Tibial artery (tissue), 4 donors: ENCODE data around the gene CELF4.

Experiments used
- DNase-seq, 2 donors: peaks; one replicate each; pipeline ENCODE4 v3.0.0-alpha.2; 2019
- H3K27ac ChIP-seq, 2 donors: fragments of 200-600 bp; sonication (generic) in 1 of 2; 1 replicate in 1 of 2; 2 replicates in 1 of 2; pipeline ENCODE4 v1.5.1; 2018 to 2019; ENCODE audit warnings: mild to moderate bottlenecking in 1 of 2
- H3K27me3 ChIP-seq, 2 donors: fragments of 200-600 bp; sonication (generic) in 1 of 2; one replicate each; pipeline versions ENCODE4 v1.5.1 to v1.6.0; 2016 to 2019
- H3K36me3 ChIP-seq, 3 donors: fragments of 200-600 bp; sonication (generic) in 2 of 3; one replicate each; pipeline ENCODE4 v1.5.1; 2016 to 2019; ENCODE audit warnings: mild to moderate bottlenecking in 2 of 3
- H3K4me1 ChIP-seq, 4 donors: fragments of 200-600 bp; sonication (generic) in 2 of 4; 1 replicate in 3 of 4; 2 replicates in 1 of 4; pipeline ENCODE4 v1.5.1; 2016 to 2019
- H3K4me3 ChIP-seq, 2 donors: fragments of 200-600 bp; sonication (generic) in 1 of 2; 1 replicate in 1 of 2; 2 replicates in 1 of 2; pipeline ENCODE4 v1.5.1; 2018 to 2019; ENCODE audit warnings: mild to moderate bottlenecking in 2 of 2
- H3K9me3 ChIP-seq, 3 donors: fragments of 200-600 bp; sonication (generic) in 1 of 3; one replicate each; pipeline ENCODE4 v1.5.1; 2016 to 2019
- CTCF ChIP-seq, 2 experiments: fragments of 200-600 bp in 1 of 2; fragments of 450-650 bp in 1 of 2; IDR thresholded peaks; one replicate each; pipeline ENCODE4 v1.5.1; 2017 to 2019; ENCODE audit warnings: antibody characterized with exemption in 2 of 2, mild to moderate bottlenecking in 1 of 2, moderate library complexity in 1 of 2
- intact Hi-C: fragments of 100-400 bp; cut with DNase I; formaldehyde crosslinking; loops from one replicate; pipeline ENCODE4 v1.15.0; 2023; ENCODE audit warnings: low total_unique reads

The CELF4 gene

DNA sequence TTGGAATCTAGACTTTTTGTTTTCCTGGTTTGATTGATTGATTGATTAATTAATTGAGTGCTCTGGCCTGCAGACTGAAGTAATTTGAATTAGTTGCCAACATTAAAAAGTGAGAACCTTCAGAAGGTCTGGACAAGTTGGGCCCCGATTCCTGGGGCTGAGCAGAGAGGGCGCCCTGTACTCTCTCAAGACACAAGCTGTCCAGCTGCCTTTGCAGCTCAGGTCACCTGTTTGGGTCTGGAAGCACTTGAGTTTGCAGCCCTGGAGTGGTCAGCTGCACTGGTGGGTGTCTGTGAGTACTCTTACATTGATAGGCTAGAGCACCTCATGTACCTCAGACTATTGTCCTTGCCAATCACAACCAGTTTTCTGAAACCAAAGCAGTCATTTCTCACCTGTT lies 22.7 kb upstream of the CELF4 start:
- intact Hi-C loops = no loop called here

GRCh38 chr18:37586656-37587225 lies 21.1 kb upstream of the CELF4 start:
- TF ChIP-seq CTCF (IDR thresholded peaks at IDR 0.05) = no peak

More for the DNA sequence above, 22.7 kb upstream of the CELF4 start:
- no peaks in the 10 kb centered on the region for H3K4me1 ChIP-seq
- TF ChIP-seq CTCF (IDR thresholded peaks at IDR 0.05) = no peak
- peaks cover 0 to 6% (median 5%) of the 10 kb centered on the region in 3 donors for H3K9me3 ChIP-seq
- no peak overlapping the region for H3K4me3 ChIP-seq
- no peak overlapping the region for H3K27ac ChIP-seq
- DNase-seq = no peak
- H3K27me3 ChIP-seq = peaks cover 0 to 9% of the 10 kb centered on the region in 2 donors
- H3K36me3 ChIP-seq = no peaks in the 10 kb centered on the region

GRCh38 chr18:37584952-37585695 lies 19.5 kb upstream of the CELF4 start:
- peaks cover 0 to 12% of the 10 kb centered on the region in 2 donors for H3K27me3 ChIP-seq
- no peaks in the 10 kb centered on the region for H3K36me3 ChIP-seq
- H3K27ac ChIP-seq = no peak overlapping the region
- H3K4me1 ChIP-seq = no peaks in the 10 kb centered on the region
- no peak overlapping the region for H3K4me3 ChIP-seq
- no peak for TF ChIP-seq CTCF (IDR thresholded peaks at IDR 0.05)
- peaks cover 0 to 3% (median 1%) of the 10 kb centered on the region in 3 donors for H3K9me3 ChIP-seq
- DNase-seq = no peak
- intact Hi-C loops = no loop called here

More at GRCh38 chr18:37586656-37587225, 21.1 kb upstream of the CELF4 start:
- H3K4me3 ChIP-seq = no peak overlapping the region
- DNase-seq = no peak
- H3K27ac ChIP-seq = no peak overlapping the region
- intact Hi-C loops = no loop called here
- peaks cover 0 to 9% of the 10 kb centered on the region in 2 donors for H3K27me3 ChIP-seq
- no peaks in the 10 kb centered on the region for H3K36me3 ChIP-seq
- no peaks in the 10 kb centered on the region for H3K4me1 ChIP-seq
- peaks cover 0 to 6% (median 5%) of the 10 kb centered on the region in 3 donors for H3K9me3 ChIP-seq

- no peak for DNase-seq
- no peaks in the 10 kb centered on the region for H3K4me1 ChIP-seq
- intact Hi-C loops = no loop called here
- no peaks in the 10 kb centered on the region for H3K9me3 ChIP-seq
- TF ChIP-seq CTCF (IDR thresholded peaks at IDR 0.05) = no peak
- no peak overlapping the region for H3K27ac ChIP-seq
- no peaks in the 10 kb centered on the region for H3K36me3 ChIP-seq
- H3K4me3 ChIP-seq = no peak overlapping the region
- H3K27me3 ChIP-seq = peaks cover 0 to 13% of the 10 kb centered on the region in 2 donors
These were observed 18.6 kb upstream of the CELF4 start for GRCh38 chr18:37584217-37584616.

GRCh38 chr18:37582261-37582660 lies 16.7 kb upstream of the CELF4 start:
- Histone ChIP-seq H3K27me3 (peaks cover 0 to 29% of the 10 kb centered on the region in 2 donors), H3K36me3 (no peaks in the 10 kb centered on the region), H3K4me1 (no peaks in the 10 kb centered on the region), H3K4me3 (no peak overlapping the region), H3K9me3 (no peaks in the 10 kb centered on the region), H3K27ac (no peak overlapping the region)
- intact Hi-C loops = no loop called here
- DNase-seq = no peak
- no peak for TF ChIP-seq CTCF (IDR thresholded peaks at IDR 0.05)
